Right hindlimb (tissue), 1 donor: ENCODE measurements around the gene TRIM44.

Source experiments
- DNase-seq: peaks from one replicate; pipeline ENCODE4 v3.0.0-alpha.2; 2018

Gene TRIM44

DNA sequence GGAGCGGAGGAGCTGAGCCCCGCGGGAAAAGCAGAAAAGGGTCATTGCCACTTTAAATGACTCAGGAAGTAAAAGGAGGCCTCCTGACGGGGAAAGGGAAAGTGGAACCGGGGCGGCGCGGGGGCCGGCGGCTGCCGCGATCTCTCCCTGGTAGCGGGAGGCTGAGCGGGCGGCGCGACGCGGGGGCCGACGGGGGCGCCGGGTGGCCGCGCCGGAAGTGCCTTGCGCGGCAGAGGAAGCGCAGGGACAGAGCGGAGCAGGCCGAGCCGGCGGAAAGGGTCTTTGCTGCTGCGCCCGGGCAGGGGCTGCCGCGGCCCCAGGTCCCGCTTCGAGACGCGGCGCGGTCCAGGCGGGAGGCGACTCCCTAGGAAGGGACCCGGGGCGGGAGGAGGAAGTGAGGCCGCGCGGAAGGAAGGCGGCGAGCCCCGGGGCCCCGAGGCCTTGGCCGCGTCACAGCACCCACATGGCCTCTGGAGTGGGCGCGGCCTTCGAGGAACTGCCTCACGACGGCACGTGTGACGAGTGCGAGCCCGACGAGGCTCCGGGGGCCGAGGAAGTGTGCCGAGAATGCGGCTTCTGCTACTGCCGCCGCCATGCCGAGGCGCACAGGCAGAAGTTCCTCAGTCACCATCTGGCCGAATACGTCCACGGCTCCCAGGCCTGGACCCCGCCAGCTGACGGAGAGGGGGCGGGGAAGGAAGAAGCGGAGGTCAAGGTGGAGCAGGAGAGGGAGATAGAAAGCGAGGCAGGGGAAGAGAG, at the start of gene TRIM44:
Gene TRIM44, plus strand, starts transcription at position 127 of the 759 bp plus-strand sequence. Its CDS starts 337 bp downstream, at position 464.
- peak; percentile 90 for DNase-seq

GRCh38 chr11:35614939-35615569, 47.5 kb upstream of the TRIM44 start:
- DNase-seq, result no peak

DNA sequence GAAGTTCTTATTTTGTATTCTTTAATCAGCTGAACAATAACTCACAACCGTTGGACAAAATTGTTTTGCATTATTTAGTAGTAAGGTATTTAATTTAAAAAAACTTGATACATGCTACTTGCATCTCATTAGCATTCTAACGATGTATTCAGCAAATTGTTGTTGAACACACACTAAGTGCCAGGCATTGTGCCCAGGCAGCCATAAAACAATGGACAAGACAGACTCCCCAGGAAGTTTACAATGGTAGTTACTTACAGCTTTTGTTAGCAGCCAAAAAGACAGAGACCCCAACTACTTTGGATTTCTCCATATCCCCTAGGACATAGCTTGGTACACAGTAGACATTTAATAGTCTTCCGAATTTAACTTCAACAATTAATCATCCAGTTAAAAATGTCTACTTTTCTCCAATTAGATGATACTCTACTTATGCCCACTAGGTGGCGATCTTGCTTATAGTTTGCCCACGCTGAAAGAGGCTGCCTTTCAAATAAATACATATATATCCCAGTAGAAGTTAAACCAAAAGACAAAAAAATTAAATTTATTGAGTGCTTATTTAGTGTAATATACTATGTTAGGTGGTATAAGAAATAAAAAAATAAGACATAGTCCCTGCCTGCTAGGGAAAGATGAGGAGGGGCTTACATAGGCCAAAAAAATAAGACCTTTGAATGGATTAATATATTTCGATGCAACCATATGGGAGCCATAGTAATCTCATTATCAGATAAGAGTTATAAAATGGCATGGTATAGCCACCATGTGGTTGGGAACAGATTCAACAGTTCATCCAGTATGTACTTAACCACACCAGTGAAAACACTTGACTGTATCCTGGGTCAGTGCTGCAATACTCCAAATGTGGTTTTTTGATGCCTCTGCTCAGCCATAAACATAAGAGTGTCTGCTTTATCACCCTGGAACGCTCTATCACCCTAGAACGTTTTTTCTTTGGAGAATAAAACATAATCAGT, 46.4 kb upstream of the TRIM44 start:
- DNase-seq, result no peak

GRCh38 chr11:35617316-35617686, 45.3 kb upstream of the TRIM44 start:
- no peak for DNase-seq

DNA sequence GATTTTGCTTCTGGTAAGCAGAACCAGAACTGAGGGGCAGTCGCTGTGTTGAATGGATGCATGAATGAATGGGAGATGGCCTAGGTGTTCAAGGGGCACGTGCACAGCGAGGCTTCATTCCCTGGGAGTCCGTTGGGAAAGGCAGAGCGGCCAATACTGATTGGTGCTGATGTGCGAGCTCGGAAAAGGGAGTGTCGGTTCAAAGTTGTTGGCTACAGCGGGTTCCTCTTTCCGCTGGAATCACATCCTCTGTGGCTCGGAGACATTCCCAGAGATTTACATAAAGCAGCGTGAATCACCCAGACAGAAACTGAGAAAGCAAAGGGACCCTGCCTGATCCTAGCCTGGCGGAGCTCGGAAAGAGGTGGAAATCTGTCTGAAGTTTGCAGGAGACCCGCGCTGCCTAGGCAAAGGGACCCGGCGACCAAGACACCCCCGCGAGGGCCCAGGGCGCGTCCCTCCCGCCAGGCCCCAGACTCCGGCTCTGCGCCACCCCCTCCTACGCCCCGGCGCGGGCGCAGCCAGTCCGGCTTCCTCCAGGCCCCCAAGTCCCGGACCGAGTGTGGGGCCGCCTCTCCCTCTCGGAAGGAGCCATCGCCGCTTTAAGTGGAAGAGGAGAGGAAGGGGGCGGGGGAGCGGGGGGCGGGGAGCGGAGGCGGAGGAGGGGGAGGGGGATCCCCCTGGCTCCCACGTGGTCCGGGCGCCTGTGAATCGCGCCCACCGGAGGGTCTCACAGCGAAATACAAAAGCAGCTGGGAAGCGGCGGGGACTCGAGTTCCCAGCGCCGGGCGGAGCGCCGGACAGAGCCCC, 44.7 kb upstream of the TRIM44 start, which contains the start of gene FJX1:
Gene FJX1, plus strand, starts transcription at position 774 of the 810 bp plus-strand sequence. CDS start 177 bp downstream, outside the sequence.
- peak; percentile 90 for DNase-seq

GRCh38 chr11:35618497-35619115, 44.0 kb upstream of the TRIM44 start:
- DNase-seq, result peak; percentile 57

GRCh38 chr11:35619116-35619854, 43.3 kb upstream of the TRIM44 start:
- DNase-seq, result peak; percentile 80

GRCh38 chr11:35619855-35620640, 42.5 kb upstream of the TRIM44 start:
- DNase-seq, result peak; percentile 39

DNA sequence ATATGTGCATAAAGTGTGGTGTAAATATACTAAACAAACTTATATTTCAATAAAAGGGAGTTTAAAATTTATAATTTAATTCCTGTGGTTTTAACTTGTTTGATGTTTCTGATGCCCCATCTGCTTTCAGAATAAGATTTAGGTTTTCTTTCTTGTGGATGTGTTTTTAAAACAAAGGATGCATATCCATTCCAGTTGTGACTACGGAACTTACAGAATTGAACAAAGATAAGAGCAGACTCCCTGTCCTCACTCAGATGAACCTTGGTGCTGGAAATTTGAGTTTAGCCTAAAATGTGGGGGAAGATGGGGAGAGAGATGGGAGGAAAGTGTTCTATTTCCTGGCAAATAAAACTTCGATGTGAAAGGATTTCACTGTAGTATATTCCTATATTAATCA, 41.8 kb upstream of the TRIM44 start:
- DNase-seq, result no peak

- DNase-seq, result no peak
These were observed 41.0 kb upstream of the TRIM44 start for GRCh38 chr11:35621620-35622019.

GRCh38 chr11:35622070-35622469, 40.5 kb upstream of the TRIM44 start:
- DNase-seq, result peak; percentile 25

- no peak for DNase-seq
These were observed 38.9 kb upstream of the TRIM44 start for GRCh38 chr11:35623621-35624168.

GRCh38 chr11:35624316-35624715, 38.3 kb upstream of the TRIM44 start:
- DNase-seq, result no peak

DNA sequence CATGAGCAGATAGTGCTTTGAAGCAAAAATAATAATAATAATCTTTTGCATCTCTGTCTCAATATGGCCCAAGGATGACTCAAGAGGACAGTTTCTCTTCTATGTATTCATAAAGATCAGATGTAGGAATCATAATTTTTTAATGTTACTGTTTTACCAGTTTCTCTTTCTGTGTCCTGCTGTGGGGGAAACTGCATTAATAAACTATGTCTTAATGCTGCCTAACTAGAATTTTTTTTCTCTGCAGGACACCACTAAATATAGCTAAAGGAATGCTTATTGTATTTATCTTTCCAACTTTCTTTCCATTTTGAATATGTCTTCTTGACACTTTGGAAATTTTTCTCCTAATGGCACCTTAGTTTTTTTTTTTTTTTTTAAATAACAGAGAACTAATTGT, 37.8 kb upstream of the TRIM44 start:
- no peak for DNase-seq

GRCh38 chr11:35626501-35626900, 36.1 kb upstream of the TRIM44 start:
- DNase-seq, result no peak

- no peak for DNase-seq
These were observed 33.1 kb upstream of the TRIM44 start for GRCh38 chr11:35629511-35629910.

DNA sequence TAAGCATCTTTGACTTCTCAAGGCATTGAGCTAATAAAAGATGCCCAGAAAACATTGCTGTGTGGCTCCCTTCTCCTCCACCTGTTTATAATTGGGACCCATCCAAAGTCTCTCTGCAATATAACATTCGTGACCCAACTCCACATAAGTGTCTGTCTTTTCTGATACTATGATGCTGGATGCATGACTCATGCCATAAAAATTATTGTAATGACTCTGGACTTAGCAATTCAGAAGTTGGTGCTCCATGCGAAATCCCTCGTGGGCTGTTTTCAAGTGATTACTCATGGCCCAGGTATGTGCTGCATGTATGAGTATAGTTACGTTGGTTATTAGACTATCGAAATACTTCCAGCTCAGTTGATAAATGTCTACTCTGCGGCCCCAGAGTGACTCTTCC, 32.7 kb upstream of the TRIM44 start:
- DNase-seq, result no peak

DNA sequence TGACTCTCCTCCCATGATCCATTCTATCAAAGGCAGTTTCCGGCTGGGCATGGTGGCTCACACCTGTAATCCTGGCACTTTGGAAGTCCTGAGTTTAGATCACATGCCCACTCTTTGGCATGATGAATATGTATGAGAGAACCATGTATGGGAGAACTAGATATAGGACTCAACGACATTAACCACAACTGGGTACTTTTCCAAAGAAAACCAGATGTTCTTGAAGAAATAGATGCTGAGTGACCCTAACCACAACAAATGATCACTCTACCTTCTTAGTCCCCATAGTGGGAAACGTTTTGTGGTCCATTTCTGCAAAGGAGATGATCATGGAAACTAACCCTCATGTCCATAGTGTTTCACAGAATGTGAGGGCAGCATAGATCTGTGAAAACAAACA, 30.7 kb upstream of the TRIM44 start:
- no peak for DNase-seq

- DNase-seq, result no peak
These were observed 30.3 kb upstream of the TRIM44 start for GRCh38 chr11:35632301-35632700.
